ENCODE measurements around the gene GALNT10. TPM values are rescaled to one million over a fixed set of nuclear protein-coding genes. Genes with fewer than 3 reads are reported as not detected.

Gene GALNT10
- total RNA-seq, 2 donors from 2014 or later = 30.2 to 43.4 TPM

DNA sequence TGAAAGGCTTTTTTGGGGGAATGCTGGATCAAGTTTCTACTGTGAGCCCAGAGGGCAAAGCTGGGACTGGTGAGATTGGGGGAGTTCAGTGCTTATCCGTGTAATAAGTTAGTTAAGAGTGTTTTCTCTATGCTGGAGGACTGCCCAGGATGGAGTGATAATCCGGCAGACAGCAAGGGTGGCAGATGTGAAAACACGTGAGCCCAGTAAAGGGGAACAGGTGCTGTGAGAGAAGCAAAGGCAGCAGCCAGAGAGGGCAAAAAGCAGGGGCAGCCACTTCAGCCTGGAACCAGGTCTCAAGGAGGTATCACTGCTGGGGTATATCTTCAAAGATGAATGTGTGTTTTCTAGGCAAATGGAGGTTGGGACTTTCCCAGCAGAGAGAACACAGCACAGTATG is 53.9 kb downstream of the GALNT10 start:
- no peak overlapping the region for H3K4me3 Mint-ChIP-seq
- peaks cover 36% of the 10 kb centered on the region for H3K4me1 Mint-ChIP-seq
- H3K36me3 ChIP-seq (ENCODE audit: control insufficient read depth, insufficient read depth, low read length) = no peaks in the 10 kb centered on the region
- H3K4me1 ChIP-seq (ENCODE audit: control insufficient read depth, insufficient read depth, low read length) = peaks cover 32% of the 10 kb centered on the region
- no peak overlapping the region for H3K9ac ChIP-seq (ENCODE audit: extremely low read depth, low read length, poor library complexity, severe bottlenecking)
- H3K4me3 ChIP-seq (ENCODE audit: low read length) = no peak overlapping the region
- peaks cover 3% of the 10 kb centered on the region for H3K9me3 Mint-ChIP-seq
- no peaks in the 10 kb centered on the region for H3K9me3 ChIP-seq (ENCODE audit: control insufficient read depth, low read length)
- peaks cover 2% of the 10 kb centered on the region for H3K27me3 Mint-ChIP-seq (ENCODE audit: insufficient read depth)
- no peak overlapping the region for H3K27ac ChIP-seq (ENCODE audit: low read depth, low read length)
- TF ChIP-seq, protein P1, sequence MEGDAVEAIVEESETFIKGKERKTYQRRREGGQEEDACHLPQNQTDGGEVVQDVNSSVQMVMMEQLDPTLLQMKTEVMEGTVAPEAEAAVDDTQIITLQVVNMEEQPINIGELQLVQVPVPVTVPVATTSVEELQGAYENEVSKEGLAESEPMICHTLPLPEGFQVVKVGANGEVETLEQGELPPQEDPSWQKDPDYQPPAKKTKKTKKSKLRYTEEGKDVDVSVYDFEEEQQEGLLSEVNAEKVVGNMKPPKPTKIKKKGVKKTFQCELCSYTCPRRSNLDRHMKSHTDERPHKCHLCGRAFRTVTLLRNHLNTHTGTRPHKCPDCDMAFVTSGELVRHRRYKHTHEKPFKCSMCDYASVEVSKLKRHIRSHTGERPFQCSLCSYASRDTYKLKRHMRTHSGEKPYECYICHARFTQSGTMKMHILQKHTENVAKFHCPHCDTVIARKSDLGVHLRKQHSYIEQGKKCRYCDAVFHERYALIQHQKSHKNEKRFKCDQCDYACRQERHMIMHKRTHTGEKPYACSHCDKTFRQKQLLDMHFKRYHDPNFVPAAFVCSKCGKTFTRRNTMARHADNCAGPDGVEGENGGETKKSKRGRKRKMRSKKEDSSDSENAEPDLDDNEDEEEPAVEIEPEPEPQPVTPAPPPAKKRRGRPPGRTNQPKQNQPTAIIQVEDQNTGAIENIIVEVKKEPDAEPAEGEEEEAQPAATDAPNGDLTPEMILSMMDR (conservative IDR thresholded peaks at IDR 0.05) = no peak
- DNase-seq = no peak
- H3K27me3 ChIP-seq (ENCODE audit: control insufficient read depth, insufficient read depth, low read length, poor library complexity, severe bottlenecking) = no peaks in the 10 kb centered on the region
- H3K27ac Mint-ChIP-seq = no peak overlapping the region
- no peaks in the 10 kb centered on the region for H3K36me3 Mint-ChIP-seq (ENCODE audit: low read depth)
- 92 to 94% methylated on average over 3 of the region's 3 CpGs for WGBS, 2 experiments (ENCODE audit: insufficient coverage in 1 of 2, insufficient read length in 1 of 2)

DNA sequence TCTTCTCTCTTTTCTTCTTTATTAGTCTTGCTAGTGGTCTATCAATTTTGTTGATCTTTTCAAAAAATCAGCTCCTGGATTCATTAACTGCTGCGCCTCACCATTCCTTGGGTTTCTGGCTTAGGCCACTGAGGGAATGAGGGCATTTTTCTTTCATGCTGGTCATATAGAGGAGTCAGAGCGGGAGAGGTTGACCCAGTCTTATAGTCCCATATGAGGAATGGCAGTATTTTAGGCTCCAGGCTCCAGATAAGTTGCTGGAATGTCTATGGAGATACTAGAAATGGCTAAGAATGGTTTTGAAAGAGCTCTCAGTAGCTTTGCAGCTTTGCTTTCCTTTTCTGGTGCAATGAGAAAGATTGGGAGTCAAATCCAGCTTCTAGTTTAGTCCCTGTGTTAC is 58.2 kb downstream of the GALNT10 start:
- Histone ChIP-seq H3K4me3 (ENCODE audit: low read length) (no peak overlapping the region), H3K27me3 (ENCODE audit: control insufficient read depth, insufficient read depth, low read length, poor library complexity, severe bottlenecking) (no peaks in the 10 kb centered on the region), H3K9ac (ENCODE audit: extremely low read depth, low read length, poor library complexity, severe bottlenecking) (no peak overlapping the region), H3K36me3 (ENCODE audit: control insufficient read depth, insufficient read depth, low read length) (no peaks in the 10 kb centered on the region), H3K4me1 (ENCODE audit: control insufficient read depth, insufficient read depth, low read length) (peaks cover 3% of the 10 kb centered on the region), H3K27ac (ENCODE audit: low read depth, low read length) (no peak overlapping the region), H3K9me3 (ENCODE audit: control insufficient read depth, low read length) (no peaks in the 10 kb centered on the region)
- Mint-ChIP-seq H3K4me1 (peaks cover 4% of the 10 kb centered on the region), H3K4me3 (no peak overlapping the region), H3K36me3 (ENCODE audit: low read depth) (peaks cover 4% of the 10 kb centered on the region), H3K27me3 (ENCODE audit: insufficient read depth) (peaks cover 2% of the 10 kb centered on the region), H3K9me3 (peaks cover 3% of the 10 kb centered on the region), H3K27ac (no peak overlapping the region)
- no peak for DNase-seq
- 87 to 95% methylated on average over 2 of the region's 2 CpGs for WGBS, 2 experiments (ENCODE audit: insufficient coverage in 1 of 2, insufficient read length in 1 of 2)
- TF ChIP-seq, protein P1 (conservative IDR thresholded peaks at IDR 0.05) = no peak

- Histone ChIP-seq H3K36me3 (ENCODE audit: control insufficient read depth, insufficient read depth, low read length) (no peaks in the 10 kb centered on the region), H3K27me3 (ENCODE audit: control insufficient read depth, insufficient read depth, low read length, poor library complexity, severe bottlenecking) (no peaks in the 10 kb centered on the region), H3K4me3 (ENCODE audit: low read length) (no peak overlapping the region), H3K9me3 (ENCODE audit: control insufficient read depth, low read length) (no peaks in the 10 kb centered on the region), H3K27ac (ENCODE audit: low read depth, low read length) (peak overlapping the region; percentile 50), H3K4me1 (ENCODE audit: control insufficient read depth, insufficient read depth, low read length) (peaks cover under 1% of the 10 kb centered on the region), H3K9ac (ENCODE audit: extremely low read depth, low read length, poor library complexity, severe bottlenecking) (no peak overlapping the region)
- Mint-ChIP-seq H3K9me3 (peaks cover 3% of the 10 kb centered on the region), H3K27me3 (ENCODE audit: insufficient read depth) (no peaks in the 10 kb centered on the region), H3K36me3 (ENCODE audit: low read depth) (peaks cover 7% of the 10 kb centered on the region), H3K4me3 (no peak overlapping the region), H3K4me1 (peaks cover 4% of the 10 kb centered on the region), H3K27ac (no peak overlapping the region)
- TF ChIP-seq, protein P1 (conservative IDR thresholded peaks at IDR 0.05) = no peak
- no peak for DNase-seq
- WGBS, 2 experiments (ENCODE audit: insufficient coverage in 1 of 2, insufficient read length in 1 of 2) = 71 to 90% methylated on average over 3 of the region's 3 CpGs
These were observed 59.3 kb downstream of the GALNT10 start for GRCh38 chr5:154249826-154250225.

Data from endodermal cell (in vitro differentiated cells).